Measurements from ENCODE around the gene ENPP3.

The ENPP3 gene

DNA sequence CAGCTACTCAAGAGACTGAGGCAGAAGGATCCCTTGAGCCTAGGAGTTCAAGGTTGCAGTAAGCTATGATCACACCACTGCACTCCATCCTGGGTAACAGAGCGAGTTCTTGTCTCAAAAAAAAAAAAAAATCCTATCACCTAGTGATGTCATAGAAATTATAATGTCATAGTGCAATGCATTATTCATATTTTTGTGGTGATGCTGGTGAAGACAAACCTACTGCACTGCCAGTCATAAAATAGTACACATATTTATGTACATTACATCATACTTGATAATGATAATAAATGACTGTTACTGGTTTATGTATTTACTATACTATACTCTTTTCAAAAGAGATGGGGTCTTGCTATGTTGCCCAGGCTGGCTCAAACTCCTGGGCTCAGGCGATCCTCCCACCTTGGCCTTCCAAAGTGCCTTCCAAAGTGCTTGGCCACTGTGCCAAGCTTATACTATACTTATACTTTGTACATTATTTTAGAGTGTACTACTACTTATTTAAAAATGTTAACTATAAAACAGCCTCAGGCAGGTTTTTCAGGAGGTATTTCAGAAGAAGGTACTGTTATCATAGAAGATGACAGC is 26.6 kb downstream of the ENPP3 start:
- Histone ChIP-seq H3K4me3 (ENCODE audit: insufficient read length, low read depth) (no peak overlapping the region), H3K9ac (ENCODE audit: insufficient read length, low read depth) (no peak overlapping the region), H3K4me1 (ENCODE audit: insufficient read depth, insufficient read length) (no peaks in the 10 kb centered on the region), H3K36me3 (ENCODE audit: insufficient read depth, insufficient read length, low read length) (no peaks in the 10 kb centered on the region), H3K27me3 (ENCODE audit: insufficient read depth, insufficient read length) (no peaks in the 10 kb centered on the region), H3K9me3 (ENCODE audit: insufficient read depth, low read length) (no peaks in the 10 kb centered on the region)
- TF ChIP-seq SUZ12 (IDR thresholded peaks at IDR 0.05; ENCODE audit: extremely low read depth, insufficient read depth, insufficient read length), result no peak
- TF ChIP-seq ZNF274 (IDR thresholded peaks at IDR 0.05; ENCODE audit: low read depth, low read length), result no peak
- no peak for TF ChIP-seq YY1 (IDR thresholded peaks at IDR 0.05; ENCODE audit: insufficient read depth, insufficient read length)
- DNase-seq (ENCODE audit: low read depth, low spot score), result no peak

DNA sequence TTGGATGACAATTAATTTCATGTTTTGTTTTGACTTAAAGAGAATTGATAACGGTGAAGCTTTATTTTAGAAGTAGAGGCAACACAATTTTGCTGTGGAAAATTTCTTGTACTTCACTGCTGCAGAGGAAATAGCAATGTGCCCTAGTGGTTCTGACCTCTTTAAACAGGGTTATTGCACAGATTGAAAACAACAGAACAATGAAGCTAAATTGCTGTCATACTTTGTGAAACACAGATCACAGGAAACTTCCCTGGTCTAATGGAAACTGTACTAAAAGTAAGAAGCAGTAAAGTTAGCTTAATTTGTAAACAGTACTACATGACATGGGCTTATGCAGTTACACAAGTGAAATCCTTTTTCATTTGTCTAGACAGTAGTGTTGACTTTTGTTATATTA is 32.8 kb downstream of the ENPP3 start:
- Histone ChIP-seq H3K27me3 (ENCODE audit: insufficient read depth, insufficient read length) (no peaks in the 10 kb centered on the region), H3K4me1 (ENCODE audit: insufficient read depth, insufficient read length) (no peaks in the 10 kb centered on the region), H3K9me3 (ENCODE audit: insufficient read depth, low read length) (no peaks in the 10 kb centered on the region), H3K4me3 (ENCODE audit: insufficient read length, low read depth) (no peak overlapping the region), H3K36me3 (ENCODE audit: insufficient read depth, insufficient read length, low read length) (no peaks in the 10 kb centered on the region), H3K9ac (ENCODE audit: insufficient read length, low read depth) (no peak overlapping the region)
- TF ChIP-seq SUZ12 (IDR thresholded peaks at IDR 0.05; ENCODE audit: extremely low read depth, insufficient read depth, insufficient read length), result no peak
- no peak for TF ChIP-seq ZNF274 (IDR thresholded peaks at IDR 0.05; ENCODE audit: low read depth, low read length)
- TF ChIP-seq YY1 (IDR thresholded peaks at IDR 0.05; ENCODE audit: insufficient read depth, insufficient read length), result no peak
- DNase-seq (ENCODE audit: low read depth, low spot score), result no peak

DNA sequence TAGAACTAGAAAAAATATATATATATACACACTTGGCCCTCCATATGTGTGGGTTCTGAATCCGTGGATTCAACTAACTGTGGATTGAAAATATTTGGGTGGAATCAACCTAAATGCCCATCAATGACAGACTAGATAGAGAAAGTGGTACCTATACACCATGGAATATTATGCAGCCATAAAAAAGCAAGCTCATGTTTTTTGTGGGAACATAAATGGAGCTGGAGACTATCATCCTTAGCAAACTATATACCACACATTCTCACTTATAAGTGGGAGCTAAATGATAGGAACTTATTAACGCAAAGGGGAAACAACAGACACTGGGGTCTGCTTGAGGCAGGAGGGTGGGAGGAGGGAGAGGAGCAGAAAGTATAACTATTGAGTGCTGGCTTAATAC is 36.1 kb downstream of the ENPP3 start:
- Histone ChIP-seq H3K9me3 (ENCODE audit: insufficient read depth, low read length) (no peaks in the 10 kb centered on the region), H3K27me3 (ENCODE audit: insufficient read depth, insufficient read length) (no peaks in the 10 kb centered on the region), H3K4me3 (ENCODE audit: insufficient read length, low read depth) (no peak overlapping the region), H3K36me3 (ENCODE audit: insufficient read depth, insufficient read length, low read length) (no peaks in the 10 kb centered on the region), H3K4me1 (ENCODE audit: insufficient read depth, insufficient read length) (no peaks in the 10 kb centered on the region), H3K9ac (ENCODE audit: insufficient read length, low read depth) (no peak overlapping the region)
- no peak for TF ChIP-seq SUZ12 (IDR thresholded peaks at IDR 0.05; ENCODE audit: extremely low read depth, insufficient read depth, insufficient read length)
- TF ChIP-seq ZNF274 (IDR thresholded peaks at IDR 0.05; ENCODE audit: low read depth, low read length), result no peak
- no peak for TF ChIP-seq YY1 (IDR thresholded peaks at IDR 0.05; ENCODE audit: insufficient read depth, insufficient read length)
- DNase-seq (ENCODE audit: low read depth, low spot score), result no peak

DNA sequence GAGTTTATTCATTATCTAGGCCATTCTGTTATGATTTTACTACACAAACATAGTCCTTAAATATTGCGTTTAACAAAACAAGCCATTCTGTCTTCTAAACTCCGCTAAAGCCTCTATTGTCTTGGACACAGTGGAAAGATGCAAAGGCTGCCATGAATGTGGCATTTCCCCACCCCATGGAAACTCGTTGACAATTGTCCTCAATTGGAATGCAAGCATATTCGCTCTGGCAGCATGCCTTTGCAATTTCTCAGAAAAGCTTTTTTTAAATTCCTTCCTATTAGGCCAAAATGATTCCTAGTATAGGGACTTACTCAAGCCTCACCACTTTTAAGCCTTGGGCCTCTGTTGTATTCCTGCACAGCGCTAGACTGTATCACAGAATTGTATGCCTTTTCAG is 41.3 kb downstream of the ENPP3 start:
- Histone ChIP-seq H3K4me3 (ENCODE audit: insufficient read length, low read depth) (no peak overlapping the region), H3K4me1 (ENCODE audit: insufficient read depth, insufficient read length) (no peaks in the 10 kb centered on the region), H3K9ac (ENCODE audit: insufficient read length, low read depth) (no peak overlapping the region), H3K9me3 (ENCODE audit: insufficient read depth, low read length) (no peaks in the 10 kb centered on the region), H3K36me3 (ENCODE audit: insufficient read depth, insufficient read length, low read length) (no peaks in the 10 kb centered on the region), H3K27me3 (ENCODE audit: insufficient read depth, insufficient read length) (no peaks in the 10 kb centered on the region)
- TF ChIP-seq YY1 (IDR thresholded peaks at IDR 0.05; ENCODE audit: insufficient read depth, insufficient read length) (no peak), ZNF274 (IDR thresholded peaks at IDR 0.05; ENCODE audit: low read depth, low read length) (no peak), SUZ12 (IDR thresholded peaks at IDR 0.05; ENCODE audit: extremely low read depth, insufficient read depth, insufficient read length) (no peak)
- DNase-seq (ENCODE audit: low read depth, low spot score), result peak; percentile 16

DNA sequence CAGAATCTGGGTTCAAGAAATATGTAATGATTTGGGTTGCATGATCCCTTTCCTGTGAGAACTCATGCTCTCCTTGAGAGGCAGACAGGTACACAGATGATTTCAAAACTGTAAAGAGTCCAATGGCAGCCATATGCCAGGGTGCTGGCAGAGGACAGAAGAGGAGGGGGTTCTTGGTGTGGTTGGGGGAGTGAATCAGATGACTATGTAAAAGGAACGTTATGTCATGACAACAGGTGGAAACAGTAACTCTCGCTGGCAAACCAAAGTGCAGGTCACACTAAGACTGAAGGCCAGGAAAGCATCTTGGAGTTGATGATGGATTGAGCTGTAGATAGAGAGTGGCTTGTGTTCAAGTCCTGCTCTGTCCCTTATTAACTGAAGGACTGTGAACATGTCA is 43.8 kb downstream of the ENPP3 start:
- Histone ChIP-seq H3K36me3 (ENCODE audit: insufficient read depth, insufficient read length, low read length) (no peaks in the 10 kb centered on the region), H3K4me3 (ENCODE audit: insufficient read length, low read depth) (no peak overlapping the region), H3K9ac (ENCODE audit: insufficient read length, low read depth) (no peak overlapping the region), H3K4me1 (ENCODE audit: insufficient read depth, insufficient read length) (no peaks in the 10 kb centered on the region), H3K9me3 (ENCODE audit: insufficient read depth, low read length) (no peaks in the 10 kb centered on the region), H3K27me3 (ENCODE audit: insufficient read depth, insufficient read length) (no peaks in the 10 kb centered on the region)
- no peak for DNase-seq (ENCODE audit: low read depth, low spot score)
- TF ChIP-seq YY1 (IDR thresholded peaks at IDR 0.05; ENCODE audit: insufficient read depth, insufficient read length) (no peak), SUZ12 (IDR thresholded peaks at IDR 0.05; ENCODE audit: extremely low read depth, insufficient read depth, insufficient read length) (no peak), ZNF274 (IDR thresholded peaks at IDR 0.05; ENCODE audit: low read depth, low read length) (no peak)

DNA sequence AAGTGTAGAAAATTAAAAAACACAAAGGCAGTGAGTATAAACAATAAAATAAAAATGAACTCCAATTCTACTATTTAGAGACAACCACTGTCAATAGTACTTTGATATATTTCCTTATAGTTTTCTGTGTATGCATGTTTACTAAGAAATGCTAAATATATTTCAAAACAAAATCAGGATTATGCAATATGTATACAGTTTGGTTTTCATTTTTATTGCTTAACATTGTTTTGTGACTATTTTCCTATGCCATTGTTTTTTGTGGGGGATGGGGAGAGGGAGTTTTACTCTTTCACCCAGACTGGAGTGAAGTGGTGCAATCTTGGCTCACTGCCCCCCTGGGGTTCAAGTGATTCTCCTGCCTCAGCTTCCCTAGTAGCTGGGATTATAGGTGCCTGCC is 44.5 kb downstream of the ENPP3 start:
- Histone ChIP-seq H3K4me1 (ENCODE audit: insufficient read depth, insufficient read length) (no peaks in the 10 kb centered on the region), H3K9me3 (ENCODE audit: insufficient read depth, low read length) (no peaks in the 10 kb centered on the region), H3K36me3 (ENCODE audit: insufficient read depth, insufficient read length, low read length) (no peaks in the 10 kb centered on the region), H3K4me3 (ENCODE audit: insufficient read length, low read depth) (no peak overlapping the region), H3K9ac (ENCODE audit: insufficient read length, low read depth) (no peak overlapping the region), H3K27me3 (ENCODE audit: insufficient read depth, insufficient read length) (no peaks in the 10 kb centered on the region)
- no peak for DNase-seq (ENCODE audit: low read depth, low spot score)
- TF ChIP-seq SUZ12 (IDR thresholded peaks at IDR 0.05; ENCODE audit: extremely low read depth, insufficient read depth, insufficient read length) (no peak), YY1 (IDR thresholded peaks at IDR 0.05; ENCODE audit: insufficient read depth, insufficient read length) (no peak), ZNF274 (IDR thresholded peaks at IDR 0.05; ENCODE audit: low read depth, low read length) (no peak)

DNA sequence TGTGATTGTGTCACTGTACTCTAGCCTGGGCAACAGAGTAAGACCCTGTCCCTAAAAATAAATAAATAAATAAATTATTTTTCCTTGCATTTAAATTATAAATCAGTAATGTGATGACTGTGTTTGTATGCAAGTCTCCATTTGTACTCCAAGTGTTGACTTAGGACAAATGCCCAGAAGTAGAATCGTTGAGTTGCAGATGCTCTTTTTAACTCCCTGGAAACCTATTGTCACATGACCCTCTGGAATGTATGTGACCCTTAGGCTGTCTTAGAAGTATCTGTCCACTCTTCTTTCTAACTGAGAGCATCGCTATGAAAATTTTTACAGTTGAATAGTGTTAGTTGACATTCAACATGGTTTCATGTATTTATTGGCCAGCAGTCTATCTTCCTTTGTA is 45.3 kb downstream of the ENPP3 start:
- Histone ChIP-seq H3K9ac (ENCODE audit: insufficient read length, low read depth) (no peak overlapping the region), H3K9me3 (ENCODE audit: insufficient read depth, low read length) (no peaks in the 10 kb centered on the region), H3K36me3 (ENCODE audit: insufficient read depth, insufficient read length, low read length) (no peaks in the 10 kb centered on the region), H3K4me1 (ENCODE audit: insufficient read depth, insufficient read length) (no peaks in the 10 kb centered on the region), H3K4me3 (ENCODE audit: insufficient read length, low read depth) (no peak overlapping the region), H3K27me3 (ENCODE audit: insufficient read depth, insufficient read length) (no peaks in the 10 kb centered on the region)
- TF ChIP-seq SUZ12 (IDR thresholded peaks at IDR 0.05; ENCODE audit: extremely low read depth, insufficient read depth, insufficient read length) (no peak), ZNF274 (IDR thresholded peaks at IDR 0.05; ENCODE audit: low read depth, low read length) (no peak), YY1 (IDR thresholded peaks at IDR 0.05; ENCODE audit: insufficient read depth, insufficient read length) (no peak)
- DNase-seq (ENCODE audit: low read depth, low spot score), result no peak
